DOHH2 (cell line): ENCODE results near the gene MYBPH.

ENCODE experiments used
- CTCF ChIP-seq: fragments of 200-600 bp; sonication (generic); IDR thresholded peaks from one replicate; pipeline ENCODE4 v1.5.1; 2014; ENCODE audit warnings: antibody characterized with exemption, mild to moderate bottlenecking, low read depth, low read length; ENCODE audit not compliant: poor library complexity, severe bottlenecking
- EZH2phosphoT487 ChIP-seq: fragments of 200-600 bp; sonication (generic); IDR thresholded peaks from 2 replicates; pipeline ENCODE4 v1.6.1; 2017; ENCODE audit warnings: borderline replicate concordance, mild to moderate bottlenecking, antibody characterized with exemption, low read length, moderate library complexity, mixed read lengths

- TF ChIP-seq CTCF = no peak
- TF ChIP-seq EZH2phosphoT487 = no peak
Observed at GRCh38 chr1:203176273-203177035, 828 bp upstream of the MYBPH start.
